HFF-Myc (cell line): ENCODE measurements around the gene MLPH.

Source experiments
- DNase-seq: peaks from one replicate; pipeline ENCODE4 v3.0.0-alpha.2; 2011; ENCODE audit warnings: low read depth; ENCODE audit errors: extremely low read depth
- H3K4me3 ChIP-seq: replicated peaks from 2 replicates; pipeline ENCODE4 v1.5.1; 2011; ENCODE audit warnings: low read depth, mild to moderate bottlenecking, control low read depth, low read length
- CTCF ChIP-seq: IDR thresholded peaks from 2 replicates; pipeline ENCODE4 v1.5.1; 2012; ENCODE audit warnings: mild to moderate bottlenecking, low read depth, low read length, control low read depth; ENCODE audit errors: missing control alignments

MLPH gene

GRCh38 chr2:237597196-237598145, 110.4 kb downstream of the MLPH start:
- no peak for DNase-seq
- no peak overlapping the region for H3K4me3 ChIP-seq
- no peak for TF ChIP-seq CTCF

GRCh38 chr2:237598468-237599208, 111.6 kb downstream of the MLPH start:
- DNase-seq = no peak
- no peak overlapping the region for H3K4me3 ChIP-seq
- no peak for TF ChIP-seq CTCF

- H3K4me3 ChIP-seq = no peak overlapping the region
- TF ChIP-seq CTCF = no peak
- DNase-seq = no peak
Measured at GRCh38 chr2:237599465-237600110, 112.5 kb downstream of the MLPH start.

GRCh38 chr2:237600205-237600846, 113.3 kb downstream of the MLPH start:
- no peak for DNase-seq
- H3K4me3 ChIP-seq = no peak overlapping the region

GRCh38 chr2:237601453-237602116, 114.5 kb downstream of the MLPH start:
- no peak for DNase-seq
- TF ChIP-seq CTCF = no peak
- H3K4me3 ChIP-seq = no peak overlapping the region

More at GRCh38 chr2:237600205-237600846, 113.3 kb downstream of the MLPH start:
- peak; percentile 20 for TF ChIP-seq CTCF

GRCh38 chr2:237602409-237602808, 115.4 kb downstream of the MLPH start:
- no peak for TF ChIP-seq CTCF
- no peak for DNase-seq
- no peak overlapping the region for H3K4me3 ChIP-seq
